ENCODE data around the gene SLC41A3. TPM values are rescaled to one million over a fixed set of nuclear protein-coding genes. Genes with fewer than 3 reads are reported as not detected.
"Not testable (repeated sequence)": the region's sequence is repeated elsewhere in the genome, so short reads cannot be mapped to it uniquely, and the experiment has no call there.

Gene SLC41A3
- total RNA-seq, 1 donor from 2014 or later = 58.8 TPM

- DNase-seq (ENCODE audit: low read depth, low spot score) = no peak
Measured at GRCh38 chr3:125958511-125959316, 125.2 kb downstream of the SLC41A3 start.

- no peak for DNase-seq (ENCODE audit: low read depth, low spot score)
Measured at GRCh38 chr3:125957674-125958510, 126.0 kb downstream of the SLC41A3 start.

- not testable (repeated sequence) for DNase-seq (ENCODE audit: low read depth, low spot score)
Measured at GRCh38 chr3:125957020-125957419, 126.9 kb downstream of the SLC41A3 start.

Other genes starting within 250 kb of the SLC41A3 start
- not detected in 2 replicates for gene ROPN1B, start 114.9 kb downstream of the SLC41A3 start, total RNA-seq
- gene ALDH1L1, start 96.5 kb upstream of the SLC41A3 start, total RNA-seq = not detected in 2 replicates

All from pulmonary artery endothelial cell (primary cell).